Activated B cell treated with CpG ODN at 0.5 μM for 24 hours (primary cell): ENCODE results near the gene TMEM51. TPM values are rescaled to one million over a fixed set of nuclear protein-coding genes. Genes with fewer than 3 reads are reported as not detected.

Source experiments
- ATAC-seq: fragments of 200-7000 bp; cut with Tn5 transposase; one replicate; pipeline ENCODE4 v1.10.0; 2021; ENCODE audit warnings: low read depth, mild to moderate bottlenecking, moderate library complexity
- CTCF ChIA-PET: fragments of 350-600 bp; sonication (Branson Sonifier 250); formaldehyde crosslinking; loops from one replicate; lab custom pipeline; 2021; ENCODE audit warnings: antibody characterized with exemption; lab: Charles Lee
- POLR2A ChIA-PET: fragments of 350-600 bp; sonication (Branson Sonifier 250); formaldehyde crosslinking; loops from one replicate; lab custom pipeline; 2021; ENCODE audit warnings: antibody characterized with exemption; lab: Charles Lee
- DNase-seq: peaks from one replicate; pipeline ENCODE4 v3.0.0; 2022
- H3K27ac Mint-ChIP-seq: one replicate; pipeline ENCODE4 v1.8.0; 2020; ENCODE audit warnings: mixed read lengths
- H3K27me3 Mint-ChIP-seq: one replicate; pipeline ENCODE4 v1.8.0; 2021; ENCODE audit warnings: mixed read lengths
- H3K36me3 Mint-ChIP-seq: one replicate; pipeline ENCODE4 v1.8.0; 2021; ENCODE audit warnings: low read depth, mixed read lengths
- H3K4me1 Mint-ChIP-seq: one replicate; pipeline ENCODE4 v1.8.0; 2021; ENCODE audit warnings: mixed read lengths
- H3K4me3 Mint-ChIP-seq: one replicate; pipeline ENCODE4 v1.8.0; 2020; ENCODE audit warnings: mild to moderate bottlenecking, mixed read lengths
- H3K9me3 Mint-ChIP-seq: one replicate; pipeline ENCODE4 v1.8.0; 2020; ENCODE audit warnings: mixed read lengths
- intact Hi-C: fragments of 100-400 bp; cut with micrococcal nuclease; formaldehyde crosslinking; loops from one replicate; pipeline ENCODE4 v1.15.1; 2024
- total RNA-seq: library from RNA; stranded (reverse); gene quantifications from 2 replicates; pipeline ENCODE4 v1.2.3, GENCODE V29; 2022
- TF ChIP-seq, protein P1 (sequence below): fragments of 200-600 bp; IDR thresholded peaks from one replicate; pipeline ENCODE4 v1.8.0; 2022; ENCODE audit warnings: antibody characterized with exemption, mild to moderate bottlenecking

TMEM51 gene
- total RNA-seq, 1 donor from 2014 or later: not detected

DNA sequence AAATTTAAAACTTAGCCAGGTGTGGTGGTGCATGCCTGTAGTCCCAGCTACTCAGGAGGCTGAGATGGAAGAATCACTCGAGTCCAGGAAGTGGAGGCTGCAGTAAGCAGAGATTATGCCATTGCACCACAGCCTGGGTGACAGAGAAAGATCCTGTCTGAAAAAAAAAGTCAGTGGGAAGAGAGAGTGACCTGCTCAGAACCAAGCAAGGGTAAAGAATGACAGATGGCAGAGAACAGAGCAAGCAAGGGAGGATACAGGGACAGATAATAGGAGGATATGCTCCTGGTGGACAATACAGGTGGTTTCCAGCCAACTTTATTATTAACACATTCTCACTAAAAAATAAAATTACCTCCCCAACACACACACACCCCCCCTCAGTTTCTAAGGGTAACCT lies 4.6 kb upstream of the TMEM51 start:
- TF ChIP-seq, protein P1, sequence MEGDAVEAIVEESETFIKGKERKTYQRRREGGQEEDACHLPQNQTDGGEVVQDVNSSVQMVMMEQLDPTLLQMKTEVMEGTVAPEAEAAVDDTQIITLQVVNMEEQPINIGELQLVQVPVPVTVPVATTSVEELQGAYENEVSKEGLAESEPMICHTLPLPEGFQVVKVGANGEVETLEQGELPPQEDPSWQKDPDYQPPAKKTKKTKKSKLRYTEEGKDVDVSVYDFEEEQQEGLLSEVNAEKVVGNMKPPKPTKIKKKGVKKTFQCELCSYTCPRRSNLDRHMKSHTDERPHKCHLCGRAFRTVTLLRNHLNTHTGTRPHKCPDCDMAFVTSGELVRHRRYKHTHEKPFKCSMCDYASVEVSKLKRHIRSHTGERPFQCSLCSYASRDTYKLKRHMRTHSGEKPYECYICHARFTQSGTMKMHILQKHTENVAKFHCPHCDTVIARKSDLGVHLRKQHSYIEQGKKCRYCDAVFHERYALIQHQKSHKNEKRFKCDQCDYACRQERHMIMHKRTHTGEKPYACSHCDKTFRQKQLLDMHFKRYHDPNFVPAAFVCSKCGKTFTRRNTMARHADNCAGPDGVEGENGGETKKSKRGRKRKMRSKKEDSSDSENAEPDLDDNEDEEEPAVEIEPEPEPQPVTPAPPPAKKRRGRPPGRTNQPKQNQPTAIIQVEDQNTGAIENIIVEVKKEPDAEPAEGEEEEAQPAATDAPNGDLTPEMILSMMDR: no peak
- ChIA-PET POLR2A (no interaction called here), CTCF (no interaction called here)
- intact Hi-C loops: no loop called here
- Mint-ChIP-seq H3K9me3 (no peaks in the 10 kb centered on the region), H3K4me3 (no peak overlapping the region), H3K36me3 (no peaks in the 10 kb centered on the region), H3K4me1 (peaks cover 6% of the 10 kb centered on the region), H3K27ac (no peak overlapping the region), H3K27me3 (peaks cover 22% of the 10 kb centered on the region)
- no peak for DNase-seq
- ATAC-seq: no peak

DNA sequence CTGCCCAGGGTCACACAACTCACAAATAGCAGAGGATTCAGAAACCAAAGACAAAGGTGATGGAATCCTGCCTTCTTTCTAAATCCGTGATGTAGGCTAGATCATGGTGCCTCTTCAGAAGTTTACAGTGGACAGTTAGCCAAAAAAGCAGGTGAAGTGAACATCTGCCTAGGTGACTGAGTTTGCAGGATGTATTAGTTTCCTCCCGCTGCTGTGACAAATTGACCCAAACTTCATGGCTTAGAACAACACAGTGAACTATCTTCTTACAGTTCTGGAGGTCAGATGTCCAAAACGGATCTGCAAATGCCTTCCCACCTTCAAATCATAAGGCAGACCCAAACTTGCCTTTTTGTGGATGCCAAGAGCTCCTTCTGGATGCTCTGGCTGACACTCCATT lies 3.2 kb upstream of the TMEM51 start:
- no peak overlapping the region for H3K27ac Mint-ChIP-seq
- no peaks in the 10 kb centered on the region for H3K36me3 Mint-ChIP-seq
- peaks cover 12% of the 10 kb centered on the region for H3K4me1 Mint-ChIP-seq
- H3K4me3 Mint-ChIP-seq: no peak overlapping the region
- no peaks in the 10 kb centered on the region for H3K9me3 Mint-ChIP-seq
- TF ChIP-seq, protein P1: no peak
- H3K27me3 Mint-ChIP-seq: peaks cover 31% of the 10 kb centered on the region
- DNase-seq (no peak), ATAC-seq (no peak)
- CTCF ChIA-PET: interaction anchor here (0.6 kb wide), 1 partner anchor 267 kb away, joined by 3 read pairs; no protein-coding TSS in a partner anchor
- POLR2A ChIA-PET: no interaction called here
- intact Hi-C loops: no loop called here

DNA sequence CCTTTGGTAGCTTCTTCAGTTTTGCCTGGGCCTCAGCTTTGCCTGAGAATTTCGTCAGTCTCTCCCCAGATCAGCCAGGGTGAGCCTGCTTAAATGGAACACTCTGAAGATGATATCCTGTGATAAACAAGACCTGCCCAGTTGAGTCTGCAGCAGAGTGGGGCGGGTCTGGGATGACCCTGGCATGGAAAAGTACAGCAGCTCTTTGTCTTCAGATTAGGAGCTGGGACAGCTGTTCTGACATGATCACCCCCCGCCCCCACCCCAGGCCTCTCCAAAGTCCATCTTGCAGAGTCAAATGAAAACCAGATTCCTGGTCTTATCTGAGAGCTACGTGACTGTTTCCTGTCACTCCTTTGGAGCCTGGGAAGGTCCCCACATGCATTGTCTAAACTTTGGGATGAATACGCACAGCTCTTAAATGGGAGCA lies 2.2 kb upstream of the TMEM51 start:
- Mint-ChIP-seq H3K27ac (no peak overlapping the region), H3K4me1 (peaks cover 21% of the 10 kb centered on the region), H3K36me3 (no peaks in the 10 kb centered on the region), H3K4me3 (no peak overlapping the region), H3K27me3 (peaks cover 36% of the 10 kb centered on the region), H3K9me3 (no peaks in the 10 kb centered on the region)
- DNase-seq (no peak), ATAC-seq (no peak)
- TF ChIP-seq, protein P1: no peak
- ChIA-PET POLR2A (no interaction called here), CTCF (no interaction called here)
- intact Hi-C loops: no loop called here

DNA sequence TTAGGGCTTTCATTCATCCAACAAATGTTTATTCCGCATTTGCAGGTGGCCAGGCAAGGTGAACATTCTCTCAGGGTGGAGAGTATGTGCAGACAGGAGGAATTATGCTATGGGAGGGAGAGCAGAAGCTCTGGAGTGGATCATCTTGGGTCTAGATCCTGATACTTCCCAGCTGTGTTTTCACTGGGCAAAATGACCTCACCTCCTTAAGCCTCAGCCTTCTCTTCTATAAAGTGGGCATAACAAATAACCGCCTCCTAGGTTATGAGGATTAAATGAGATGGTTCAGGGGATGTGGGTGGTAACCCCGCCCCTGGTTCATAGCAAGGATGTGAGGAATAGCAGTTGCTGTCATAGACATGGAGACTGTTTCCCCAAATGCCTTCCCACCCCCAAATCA lies 1.7 kb upstream of the TMEM51 start:
- TF ChIP-seq, protein P1: no peak
- CTCF ChIA-PET: interaction anchor here (0.5 kb wide), 1 partner anchor 382 kb away, joined by 3 read pairs; no protein-coding TSS in a partner anchor
- ATAC-seq (no peak), DNase-seq (no peak)
- Mint-ChIP-seq H3K36me3 (no peaks in the 10 kb centered on the region), H3K27ac (no peak overlapping the region), H3K9me3 (no peaks in the 10 kb centered on the region), H3K27me3 (peaks cover 37% of the 10 kb centered on the region), H3K4me3 (no peak overlapping the region), H3K4me1 (peaks cover 23% of the 10 kb centered on the region)
- intact Hi-C loops: no loop called here
- POLR2A ChIA-PET: no interaction called here

DNA sequence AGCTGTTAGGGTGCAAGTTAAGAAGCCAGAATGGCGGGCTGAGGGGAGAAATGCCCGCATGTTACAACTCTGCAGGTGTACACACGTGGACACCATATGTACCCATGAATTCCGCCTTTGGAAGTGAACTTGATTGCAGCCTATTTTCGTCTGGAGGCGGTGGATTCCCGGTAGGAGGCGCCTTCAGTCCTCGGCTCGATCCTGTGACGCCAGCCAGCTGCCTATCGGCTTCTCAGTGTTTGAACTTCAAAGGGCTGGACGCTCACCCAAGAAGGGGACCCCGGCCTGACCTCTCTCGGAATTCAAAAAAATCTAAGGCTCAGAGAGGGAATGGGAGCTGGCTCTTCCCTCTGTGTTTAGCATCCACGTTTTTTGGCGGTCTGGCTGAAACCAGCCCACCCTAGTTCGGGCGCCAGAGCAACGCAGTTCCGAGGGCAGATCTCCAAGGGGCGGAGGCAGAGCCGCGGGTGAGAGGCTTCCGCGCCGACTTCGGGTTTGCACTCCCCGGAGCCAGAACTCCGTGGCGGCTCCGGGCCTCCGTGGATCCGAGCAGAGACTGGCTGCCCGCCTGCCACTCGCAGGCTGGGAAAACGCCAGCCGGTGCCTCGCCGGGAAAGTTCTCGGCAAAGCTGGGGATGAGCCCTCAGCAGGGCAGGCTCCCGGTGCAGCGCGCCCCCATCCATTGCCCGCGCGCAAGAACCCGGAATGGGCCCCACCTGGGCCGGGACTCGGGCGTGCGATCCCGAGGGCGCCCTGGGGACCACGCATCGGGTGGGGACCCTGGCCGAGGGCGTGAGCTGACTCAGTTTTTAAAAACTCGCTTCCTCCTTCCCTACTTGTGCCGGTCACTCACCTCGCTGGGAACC lies 996 bp upstream of the TMEM51 start:
- CTCF ChIA-PET: interaction anchor here (0.5 kb wide), 1 partner anchor 381 kb away, joined by 3 read pairs; no protein-coding TSS in a partner anchor
- Mint-ChIP-seq H3K36me3 (no peaks in the 10 kb centered on the region), H3K4me1 (peaks cover 23% of the 10 kb centered on the region), H3K4me3 (peak overlapping the region; percentile 44), H3K27ac (no peak overlapping the region), H3K9me3 (no peaks in the 10 kb centered on the region), H3K27me3 (peaks cover 38% of the 10 kb centered on the region)
- DNase-seq: no peak
- intact Hi-C loops: no loop called here
- TF ChIP-seq, protein P1: no peak
- no peak for ATAC-seq
- POLR2A ChIA-PET: no interaction called here
